Omental fat pad (tissue), 4 donors: Measurements from ENCODE around the gene CLEC14A. TPM values are rescaled to one million over a fixed set of nuclear protein-coding genes. Genes with fewer than 3 reads are reported as not detected.

Experiments
- ATAC-seq: fragments of 150-250 bp; one replicate; pipeline ENCODE4 v1.9.1; 2016; ENCODE audit warnings: mild to moderate bottlenecking, moderate library complexity; ENCODE audit not compliant: low FRiP score
- DNase-seq: peaks from one replicate; pipeline ENCODE4 v3.0.0-alpha.2; 2019; ENCODE audit warnings: low spot score
- CTCF ChIP-seq, 3 donors: fragments of 450-650 bp; IDR thresholded peaks; one replicate each; pipeline ENCODE4 v1.5.1; 2016 to 2017; ENCODE audit warnings: antibody characterized with exemption in 3 of 3, mild to moderate bottlenecking in 3 of 3, moderate library complexity in 2 of 3
- total RNA-seq, 4 donors: library from RNA; depleted of rRNA; stranded (reverse); fragments of >200 nt; gene quantifications; one replicate each; pipeline ENCODE4 v1.1.0, GENCODE V29; 2016

The CLEC14A gene
- total RNA-seq, 4 donors from 2014 or later, result 10.4 to 125 (median 32.5) TPM

- TF ChIP-seq CTCF (IDR thresholded peaks at IDR 0.05), result no peak
- DNase-seq, result no peak
- no peak for ATAC-seq
Observed at GRCh38 chr14:38225946-38226345, 29.9 kb downstream of the CLEC14A start.

- DNase-seq (no peak), ATAC-seq (no peak)
- TF ChIP-seq CTCF (IDR thresholded peaks at IDR 0.05), result no peak
Observed at GRCh38 chr14:38224338-38224737, 31.6 kb downstream of the CLEC14A start.

- DNase-seq, result no peak
- TF ChIP-seq CTCF (IDR thresholded peaks at IDR 0.05), result no peak
- ATAC-seq, result no peak
Observed at GRCh38 chr14:38221077-38221476, 34.8 kb downstream of the CLEC14A start.

- peak; percentile 37 for ATAC-seq
- no peak for DNase-seq
- TF ChIP-seq CTCF (IDR thresholded peaks at IDR 0.05), result no peak
Observed at GRCh38 chr14:38217553-38217952, 38.3 kb downstream of the CLEC14A start.

GRCh38 chr14:38213001-38213400 lies 42.9 kb downstream of the CLEC14A start:
- ATAC-seq (no peak), DNase-seq (no peak)
- TF ChIP-seq CTCF (IDR thresholded peaks at IDR 0.05), result no peak

GRCh38 chr14:38212111-38212510 lies 43.8 kb downstream of the CLEC14A start:
- DNase-seq, result no peak
- TF ChIP-seq CTCF (IDR thresholded peaks at IDR 0.05), result no peak
- no peak for ATAC-seq

GRCh38 chr14:38211255-38211735 lies 44.6 kb downstream of the CLEC14A start:
- ATAC-seq (no peak), DNase-seq (no peak)
- TF ChIP-seq CTCF (IDR thresholded peaks at IDR 0.05), result no peak
